ENCODE results near the gene TAX1BP1. TPM values are rescaled to one million over a fixed set of nuclear protein-coding genes. Genes with fewer than 3 reads are reported as not detected.

TAX1BP1 gene
- total and polyA plus RNA-seq, 2 of the 13 experiments (the other 11 are each of a cell fraction or from before 2014, with no cell fraction given), result 95.2 to 98.9 TPM

- TF ChIP-seq, protein P1, sequence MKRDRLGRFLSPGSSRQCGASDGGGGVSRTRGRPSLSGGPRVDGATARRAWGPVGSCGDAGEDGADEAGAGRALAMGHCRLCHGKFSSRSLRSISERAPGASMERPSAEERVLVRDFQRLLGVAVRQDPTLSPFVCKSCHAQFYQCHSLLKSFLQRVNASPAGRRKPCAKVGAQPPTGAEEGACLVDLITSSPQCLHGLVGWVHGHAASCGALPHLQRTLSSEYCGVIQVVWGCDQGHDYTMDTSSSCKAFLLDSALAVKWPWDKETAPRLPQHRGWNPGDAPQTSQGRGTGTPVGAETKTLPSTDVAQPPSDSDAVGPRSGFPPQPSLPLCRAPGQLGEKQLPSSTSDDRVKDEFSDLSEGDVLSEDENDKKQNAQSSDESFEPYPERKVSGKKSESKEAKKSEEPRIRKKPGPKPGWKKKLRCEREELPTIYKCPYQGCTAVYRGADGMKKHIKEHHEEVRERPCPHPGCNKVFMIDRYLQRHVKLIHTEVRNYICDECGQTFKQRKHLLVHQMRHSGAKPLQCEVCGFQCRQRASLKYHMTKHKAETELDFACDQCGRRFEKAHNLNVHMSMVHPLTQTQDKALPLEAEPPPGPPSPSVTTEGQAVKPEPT (CRISPR knock-in tag; IDR thresholded peaks at IDR 0.05; ENCODE audit: low read depth), result no peak
- TF ChIP-seq AHR (CRISPR knock-in tag; IDR thresholded peaks at IDR 0.05) (no peak), ZNF180 (CRISPR knock-in tag; IDR thresholded peaks at IDR 0.05; ENCODE audit: borderline replicate concordance, low read depth) (no peak), RNF2 (conservative IDR thresholded peaks at IDR 0.05; ENCODE audit: low read depth) (no peak), TP53 (CRISPR knock-in tag; conservative IDR thresholded peaks at IDR 0.05) (no peak), ZNF382 (CRISPR knock-in tag; IDR thresholded peaks at IDR 0.05; ENCODE audit: borderline replicate concordance) (no peak), ZNF703 (CRISPR knock-in tag; IDR thresholded peaks at IDR 0.05; ENCODE audit: borderline replicate concordance) (no peak), ZNF263 (CRISPR knock-in tag; IDR thresholded peaks at IDR 0.05) (no peak), NFKB2 (CRISPR knock-in tag; IDR thresholded peaks at IDR 0.05; ENCODE audit: borderline replicate concordance) (no peak)
- TF ChIP-seq, protein P2, sequence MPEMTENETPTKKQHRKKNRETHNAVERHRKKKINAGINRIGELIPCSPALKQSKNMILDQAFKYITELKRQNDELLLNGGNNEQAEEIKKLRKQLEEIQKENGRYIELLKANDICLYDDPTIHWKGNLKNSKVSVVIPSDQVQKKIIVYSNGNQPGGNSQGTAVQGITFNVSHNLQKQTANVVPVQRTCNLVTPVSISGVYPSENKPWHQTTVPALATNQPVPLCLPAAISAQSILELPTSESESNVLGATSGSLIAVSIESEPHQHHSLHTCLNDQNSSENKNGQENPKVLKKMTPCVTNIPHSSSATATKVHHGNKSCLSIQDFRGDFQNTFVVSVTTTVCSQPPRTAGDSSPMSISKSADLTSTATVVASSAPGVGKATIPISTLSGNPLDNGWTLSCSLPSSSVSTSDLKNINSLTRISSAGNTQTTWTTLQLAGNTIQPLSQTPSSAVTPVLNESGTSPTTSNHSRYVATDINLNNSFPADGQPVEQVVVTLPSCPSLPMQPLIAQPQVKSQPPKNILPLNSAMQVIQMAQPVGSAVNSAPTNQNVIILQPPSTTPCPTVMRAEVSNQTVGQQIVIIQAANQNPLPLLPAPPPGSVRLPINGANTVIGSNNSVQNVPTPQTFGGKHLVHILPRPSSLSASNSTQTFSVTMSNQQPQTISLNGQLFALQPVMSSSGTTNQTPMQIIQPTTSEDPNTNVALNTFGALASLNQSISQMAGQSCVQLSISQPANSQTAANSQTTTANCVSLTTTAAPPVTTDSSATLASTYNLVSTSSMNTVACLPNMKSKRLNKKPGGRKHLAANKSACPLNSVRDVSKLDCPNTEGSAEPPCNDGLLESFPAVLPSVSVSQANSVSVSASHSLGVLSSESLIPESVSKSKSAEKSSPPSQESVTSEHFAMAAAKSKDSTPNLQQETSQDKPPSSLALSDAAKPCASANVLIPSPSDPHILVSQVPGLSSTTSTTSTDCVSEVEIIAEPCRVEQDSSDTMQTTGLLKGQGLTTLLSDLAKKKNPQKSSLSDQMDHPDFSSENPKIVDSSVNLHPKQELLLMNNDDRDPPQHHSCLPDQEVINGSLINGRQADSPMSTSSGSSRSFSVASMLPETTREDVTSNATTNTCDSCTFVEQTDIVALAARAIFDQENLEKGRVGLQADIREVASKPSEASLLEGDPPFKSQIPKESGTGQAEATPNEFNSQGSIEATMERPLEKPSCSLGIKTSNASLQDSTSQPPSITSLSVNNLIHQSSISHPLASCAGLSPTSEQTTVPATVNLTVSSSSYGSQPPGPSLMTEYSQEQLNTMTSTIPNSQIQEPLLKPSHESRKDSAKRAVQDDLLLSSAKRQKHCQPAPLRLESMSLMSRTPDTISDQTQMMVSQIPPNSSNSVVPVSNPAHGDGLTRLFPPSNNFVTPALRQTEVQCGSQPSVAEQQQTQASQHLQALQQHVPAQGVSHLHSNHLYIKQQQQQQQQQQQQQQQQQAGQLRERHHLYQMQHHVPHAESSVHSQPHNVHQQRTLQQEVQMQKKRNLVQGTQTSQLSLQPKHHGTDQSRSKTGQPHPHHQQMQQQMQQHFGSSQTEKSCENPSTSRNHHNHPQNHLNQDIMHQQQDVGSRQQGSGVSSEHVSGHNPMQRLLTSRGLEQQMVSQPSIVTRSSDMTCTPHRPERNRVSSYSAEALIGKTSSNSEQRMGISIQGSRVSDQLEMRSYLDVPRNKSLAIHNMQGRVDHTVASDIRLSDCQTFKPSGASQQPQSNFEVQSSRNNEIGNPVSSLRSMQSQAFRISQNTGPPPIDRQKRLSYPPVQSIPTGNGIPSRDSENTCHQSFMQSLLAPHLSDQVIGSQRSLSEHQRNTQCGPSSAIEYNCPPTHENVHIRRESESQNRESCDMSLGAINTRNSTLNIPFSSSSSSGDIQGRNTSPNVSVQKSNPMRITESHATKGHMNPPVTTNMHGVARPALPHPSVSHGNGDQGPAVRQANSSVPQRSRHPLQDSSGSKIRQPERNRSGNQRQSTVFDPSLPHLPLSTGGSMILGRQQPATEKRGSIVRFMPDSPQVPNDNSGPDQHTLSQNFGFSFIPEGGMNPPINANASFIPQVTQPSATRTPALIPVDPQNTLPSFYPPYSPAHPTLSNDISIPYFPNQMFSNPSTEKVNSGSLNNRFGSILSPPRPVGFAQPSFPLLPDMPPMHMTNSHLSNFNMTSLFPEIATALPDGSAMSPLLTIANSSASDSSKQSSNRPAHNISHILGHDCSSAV (CRISPR knock-in tag; IDR thresholded peaks at IDR 0.05; ENCODE audit: borderline replicate concordance), result no peak
Measured at GRCh38 chr7:27697861-27698430, 42.0 kb upstream of the TAX1BP1 start (continued).
